GF-D8 (cell line): Measurements from ENCODE around the gene CCDC85C.

ENCODE experiments used
- DNase-seq: peaks from one replicate; lab custom pipeline; 2025; lab: John Stamatoyannopoulos, UW

Gene CCDC85C

GRCh38 chr14:99511421-99512109 lies 92.4 kb downstream of the CCDC85C start:
- no peak for DNase-seq

GRCh38 chr14:99510556-99511139 lies 93.4 kb downstream of the CCDC85C start:
- DNase-seq, result no peak

- no peak for DNase-seq
Observed at GRCh38 chr14:99509871-99510555, 94.0 kb downstream of the CCDC85C start.

- DNase-seq, result no peak
Observed at GRCh38 chr14:99508896-99509629, 94.9 kb downstream of the CCDC85C start.

- DNase-seq, result no peak
Observed at GRCh38 chr14:99507860-99508640, 96.0 kb downstream of the CCDC85C start.

GRCh38 chr14:99506276-99506675 lies 97.7 kb downstream of the CCDC85C start:
- no peak for DNase-seq

- DNase-seq, result no peak
Observed at GRCh38 chr14:99505089-99505488, 98.9 kb downstream of the CCDC85C start.

GRCh38 chr14:99503848-99504453 lies 100.1 kb downstream of the CCDC85C start:
- no peak for DNase-seq

- no peak for DNase-seq
Observed at GRCh38 chr14:99502989-99503421, 101.0 kb downstream of the CCDC85C start.

- DNase-seq, result no peak
Observed at GRCh38 chr14:99497894-99498293, 106.1 kb downstream of the CCDC85C start.

- no peak for DNase-seq
Observed at GRCh38 chr14:99497341-99497740, 106.7 kb downstream of the CCDC85C start.

- no peak for DNase-seq
Observed at GRCh38 chr14:99484106-99484505, 119.9 kb downstream of the CCDC85C start.

GRCh38 chr14:99481745-99482099 lies 122.3 kb downstream of the CCDC85C start:
- no peak for DNase-seq

GRCh38 chr14:99480917-99481744 lies 122.9 kb downstream of the CCDC85C start, which contains the start of gene CCNK:
CCNK (plus strand) TSS chr14:99481409; CDS start chr14:99492678, 11,269 bp downstream.
- peak; percentile 94 for DNase-seq

- DNase-seq, result peak; percentile 9
Observed at GRCh38 chr14:99479906-99480869, 123.8 kb downstream of the CCDC85C start, which contains the start of gene SETD3. SETD3 (minus strand) TSS chr14:99480859; CDS start chr14:99465805, 15,054 bp downstream.

GRCh38 chr14:99479160-99479905 lies 124.7 kb downstream of the CCDC85C start:
- no peak for DNase-seq

- DNase-seq, result no peak
Observed at GRCh38 chr14:99478128-99478527, 125.9 kb downstream of the CCDC85C start.

GRCh38 chr14:99476864-99477263 lies 127.1 kb downstream of the CCDC85C start:
- DNase-seq, result peak; percentile 25
